ENCODE data around the gene PRELID1.
"Not testable (repeated sequence)": the region's sequence is repeated elsewhere in the genome, so short reads cannot be mapped to it uniquely, and the experiment has no call there.

The PRELID1 gene, protein sequence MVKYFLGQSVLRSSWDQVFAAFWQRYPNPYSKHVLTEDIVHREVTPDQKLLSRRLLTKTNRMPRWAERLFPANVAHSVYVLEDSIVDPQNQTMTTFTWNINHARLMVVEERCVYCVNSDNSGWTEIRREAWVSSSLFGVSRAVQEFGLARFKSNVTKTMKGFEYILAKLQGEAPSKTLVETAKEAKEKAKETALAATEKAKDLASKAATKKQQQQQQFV

DNA sequence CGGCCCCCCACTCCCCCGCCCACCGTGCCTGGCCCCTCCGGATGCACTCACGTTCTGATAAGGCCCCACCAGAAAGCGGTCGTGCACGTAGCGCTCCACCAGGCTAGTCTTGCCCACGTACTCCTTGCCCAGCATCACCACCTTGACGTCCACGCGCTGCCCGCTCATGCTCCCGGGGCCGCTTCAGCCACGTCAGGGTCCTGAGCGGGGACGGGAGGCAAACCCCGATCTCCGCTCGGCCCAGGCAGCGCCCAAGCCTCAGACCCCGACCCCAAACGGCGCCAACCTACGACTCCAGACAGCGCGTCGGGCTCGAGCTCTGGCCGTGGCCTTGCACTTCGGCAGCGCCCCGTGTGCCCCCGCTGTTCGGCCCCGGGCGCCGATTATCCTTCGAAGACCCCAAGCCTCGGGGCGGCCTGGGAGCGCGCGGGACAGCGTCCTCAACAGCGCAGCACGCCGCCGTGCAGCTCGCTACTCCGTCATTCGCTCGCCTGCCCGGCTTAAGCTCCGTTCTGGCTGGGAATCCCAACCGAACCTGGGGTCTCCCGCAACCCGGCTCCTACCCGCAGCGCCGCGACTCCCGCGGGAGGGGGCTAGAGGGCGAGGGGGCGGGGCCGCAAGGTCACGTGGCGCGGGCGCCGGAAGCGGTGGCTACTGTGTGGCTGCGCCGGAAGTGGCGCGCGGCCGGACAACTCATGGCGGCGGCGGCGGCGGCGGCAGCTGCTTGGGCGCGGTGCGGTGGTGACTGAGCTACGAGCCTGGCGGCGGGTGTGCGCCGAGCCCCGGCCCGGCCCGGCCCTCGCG, at the start of gene PRELID1, which contains the start of gene RAB24:
Gene PRELID1, plus strand, starts transcription at position 679 of the 804 bp plus-strand sequence. CDS start 187 bp downstream, outside the sequence.
Gene RAB24, minus strand, starts transcription at position 599 of the 804 bp plus-strand sequence. Its CDS starts 431 bp downstream, at position 168.
- peak; percentile 75 for DNase-seq

DNA sequence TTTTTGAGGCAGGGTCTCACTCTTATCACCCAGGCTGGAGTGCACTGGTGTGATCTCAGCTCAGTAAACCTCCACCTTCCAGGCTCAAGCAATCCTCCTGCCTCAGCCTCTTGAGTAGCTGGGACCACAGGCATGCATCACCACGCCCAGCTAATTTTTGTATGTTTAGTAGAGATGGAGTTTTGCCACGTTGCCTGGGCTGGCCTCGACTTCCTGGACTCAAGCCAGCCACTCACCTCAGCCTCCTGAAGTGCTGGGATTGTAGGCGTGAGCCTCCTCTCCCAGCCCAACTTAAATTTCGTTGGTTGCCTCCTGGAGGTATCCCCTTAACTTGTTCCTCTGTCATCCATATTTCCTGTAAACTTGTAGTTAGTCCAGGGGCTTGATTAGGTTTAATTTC, 47.3 kb upstream of the PRELID1 start:
- no peak for DNase-seq

DNA sequence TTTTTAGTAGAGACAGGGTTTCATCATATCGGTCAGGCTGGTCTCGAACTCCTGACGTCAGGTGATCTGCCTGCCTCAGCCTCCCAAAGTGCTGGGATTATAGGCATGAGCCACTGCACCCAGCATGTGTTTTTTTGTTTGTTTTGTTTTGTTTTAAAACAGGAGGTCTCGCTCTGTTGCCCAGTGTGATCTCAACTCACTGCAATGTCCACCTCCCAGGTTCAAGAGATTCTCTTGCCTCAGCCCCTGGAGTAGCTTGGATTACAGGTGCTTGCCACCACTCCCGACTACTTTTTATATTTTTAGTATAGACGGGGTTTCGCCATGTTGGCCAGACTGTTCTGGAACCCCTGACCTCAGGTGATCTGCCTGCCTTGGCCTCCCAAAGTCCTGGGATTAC, 44.9 kb upstream of the PRELID1 start:
- not testable (repeated sequence) for DNase-seq

DNA sequence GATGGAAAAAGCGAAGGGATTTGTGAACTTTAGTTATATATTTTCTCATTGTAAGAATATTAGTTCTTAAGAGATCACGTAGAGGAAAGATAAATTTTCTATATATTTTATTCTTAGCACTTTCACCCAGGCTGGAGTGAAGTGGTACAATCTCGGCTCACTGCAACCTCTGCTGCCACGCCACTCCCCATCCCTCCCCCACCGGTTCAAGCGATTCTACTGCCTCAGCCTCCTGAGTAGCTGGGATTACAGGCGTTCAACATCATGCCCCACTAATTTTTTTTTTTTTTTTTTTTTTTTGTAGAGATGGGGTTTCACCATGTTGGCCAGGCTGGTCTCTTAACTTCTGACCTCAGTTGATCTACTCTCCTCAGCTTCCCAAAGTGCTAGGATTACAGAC, 42.6 kb upstream of the PRELID1 start:
- no peak for DNase-seq

DNA sequence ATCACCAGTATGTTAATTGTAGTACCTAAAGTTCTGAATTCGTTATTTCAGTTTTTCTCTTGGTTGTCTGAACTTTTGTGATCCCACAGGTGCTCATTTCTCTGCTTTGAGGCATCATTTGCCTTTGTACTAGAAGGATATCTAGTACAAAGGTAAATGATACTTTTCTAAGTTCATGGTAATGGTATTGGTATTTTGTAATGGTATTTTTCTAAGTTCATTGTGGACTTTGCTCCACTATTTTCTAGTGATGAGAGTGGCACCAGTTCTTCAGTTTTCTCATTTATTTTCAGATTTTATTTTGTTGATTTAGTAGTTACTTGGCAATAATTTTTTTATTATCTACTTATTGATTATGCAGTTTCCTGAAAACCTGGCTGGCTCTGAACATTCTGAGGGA, 42.1 kb upstream of the PRELID1 start:
- no peak for DNase-seq

DNA sequence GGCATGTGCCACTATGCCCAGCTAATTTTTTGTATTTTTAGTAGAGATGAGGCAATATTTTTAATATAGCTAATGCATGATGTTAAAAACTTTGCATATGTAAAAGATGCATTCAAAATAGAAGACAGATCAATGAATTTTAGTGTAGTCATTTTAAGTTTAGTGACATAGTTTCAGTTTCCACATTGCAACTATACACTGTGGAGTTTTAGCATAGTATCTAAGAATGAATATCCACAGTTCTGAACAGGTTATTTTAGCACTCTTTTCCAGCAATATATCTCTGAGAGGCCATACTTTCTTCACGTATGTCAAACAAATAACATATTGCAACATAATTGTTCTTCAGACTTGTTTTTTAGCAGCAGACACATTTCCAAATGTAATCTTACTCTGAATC, 39.4 kb upstream of the PRELID1 start:
- no peak for DNase-seq

DNA sequence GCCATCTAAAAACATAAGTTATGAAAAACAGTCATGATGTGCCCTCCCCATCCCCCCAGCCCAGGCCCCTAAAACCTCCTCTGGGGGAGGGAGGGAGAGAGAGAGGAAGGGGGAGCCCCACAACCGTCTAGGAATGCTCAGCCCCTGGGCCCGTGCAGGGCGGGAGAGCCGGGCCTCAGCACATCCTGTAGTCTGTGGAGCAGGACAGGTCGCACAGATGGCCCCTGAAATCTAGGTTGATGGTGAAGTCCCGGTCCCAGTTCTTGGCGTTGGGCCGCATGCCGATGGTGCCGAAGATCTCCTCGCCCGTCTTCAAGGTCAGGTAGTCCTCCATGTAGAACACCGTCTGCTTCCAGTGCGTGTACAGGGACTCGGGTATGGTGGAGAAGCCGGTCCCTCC, 38.2 kb upstream of the PRELID1 start:
- DNase-seq: no peak

DNA sequence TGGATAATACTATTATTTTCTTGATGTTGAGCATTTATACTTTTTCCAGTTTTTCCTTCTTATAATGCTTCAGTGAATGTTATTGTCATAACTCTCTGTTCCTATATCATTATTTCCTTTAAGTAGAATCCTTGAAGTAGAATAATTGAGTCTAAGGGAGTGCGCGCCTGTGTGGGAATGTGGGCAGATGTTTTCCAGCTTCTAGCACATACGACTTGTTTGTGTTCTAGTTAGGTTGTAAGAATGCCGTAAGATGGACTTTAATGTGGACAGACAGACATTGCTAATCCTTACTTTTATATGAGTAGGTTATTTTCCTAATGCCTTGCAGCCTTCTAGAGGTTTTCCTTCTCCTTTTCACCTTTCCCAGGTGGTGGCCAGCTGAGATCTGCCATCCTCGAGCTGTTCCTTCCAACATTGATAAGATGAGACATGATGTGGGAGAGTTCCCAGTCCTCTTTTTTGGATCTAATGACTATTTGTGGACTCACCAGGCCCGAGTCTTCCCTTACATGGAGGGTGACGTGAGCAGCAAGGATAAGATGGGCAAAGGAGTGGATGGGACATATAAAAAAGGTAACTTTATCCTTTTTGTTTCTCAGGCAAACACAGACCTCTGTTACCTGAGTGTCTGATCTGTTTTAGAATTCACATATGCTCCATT, 34.2 kb upstream of the PRELID1 start:
- DNase-seq: no peak

DNA sequence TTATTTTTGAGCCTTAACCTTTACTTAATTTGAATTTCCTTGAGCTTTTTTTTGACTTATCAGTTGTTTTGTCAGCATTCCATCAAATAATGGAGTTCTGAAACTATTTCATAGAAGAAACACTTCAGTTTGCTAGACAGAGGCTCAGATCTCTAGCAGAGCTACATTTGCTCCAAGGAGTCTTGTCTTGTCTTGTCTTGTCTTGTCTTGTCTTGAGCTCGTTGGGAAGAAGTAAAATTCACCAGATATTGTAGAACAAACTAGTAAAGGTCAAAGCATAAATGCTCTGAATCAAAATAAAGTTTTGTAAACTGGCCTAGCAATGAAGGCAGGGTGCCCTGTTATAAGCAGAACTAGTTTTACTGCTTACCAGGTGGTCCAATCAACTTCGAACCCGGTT, 33.6 kb upstream of the PRELID1 start:
- DNase-seq: no peak

DNA sequence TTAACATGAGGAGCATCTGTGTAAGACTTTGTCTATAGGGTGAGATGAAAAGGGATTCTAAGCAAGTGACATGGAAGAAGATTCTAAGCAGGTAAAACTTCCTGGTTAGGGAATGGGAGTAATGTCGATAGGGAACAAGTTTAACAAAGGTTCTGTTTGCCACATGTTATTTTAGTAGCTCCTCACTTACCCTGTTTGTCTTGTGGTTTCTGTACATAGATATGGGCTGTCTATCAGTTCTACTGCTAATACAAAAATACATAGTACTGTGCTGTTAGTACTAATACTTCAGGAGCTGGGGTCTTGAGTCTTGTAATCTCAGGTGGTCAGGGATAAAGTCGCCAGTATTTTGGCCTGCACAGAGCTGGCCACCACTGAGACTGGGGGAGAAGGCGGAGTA, 32.9 kb upstream of the PRELID1 start:
- DNase-seq: no peak

DNA sequence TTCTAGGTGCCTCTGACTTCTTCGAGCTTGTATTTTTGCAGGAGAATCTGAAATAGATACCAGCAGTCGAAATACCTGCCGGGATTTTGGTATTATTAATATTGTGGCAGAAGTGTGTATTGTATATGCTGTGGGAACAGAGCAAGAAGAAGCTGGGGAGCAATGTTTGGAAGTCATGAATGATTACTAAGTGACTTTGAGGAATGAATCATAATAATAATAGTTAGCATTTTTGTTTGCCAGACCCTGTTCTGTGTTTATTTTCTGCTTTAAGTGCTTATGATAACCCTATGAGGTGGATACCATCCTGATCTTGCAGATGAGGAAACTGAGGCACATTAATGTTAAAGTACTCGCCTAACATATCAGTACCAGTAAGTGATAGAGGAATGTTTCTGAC, 32.5 kb upstream of the PRELID1 start:
- no peak for DNase-seq

DNA sequence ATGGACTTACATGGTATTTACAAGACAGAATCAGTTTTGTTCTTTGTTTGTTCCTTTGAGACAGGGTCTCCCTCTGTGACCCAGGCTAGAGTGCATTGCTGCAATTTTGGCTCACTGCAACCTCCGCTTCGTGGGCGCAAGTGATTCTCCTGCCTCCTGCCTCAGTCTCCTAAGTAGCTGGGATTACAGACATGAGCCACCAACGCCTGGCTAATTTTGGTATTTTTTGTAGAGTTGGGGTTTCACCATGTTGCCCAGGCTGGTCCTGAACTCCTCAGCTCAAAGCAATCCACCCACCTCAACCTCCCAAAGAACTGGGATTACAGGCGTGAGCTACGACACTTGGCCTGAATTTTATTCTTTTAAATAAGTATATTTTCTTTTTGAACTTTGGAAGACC, 27.7 kb upstream of the PRELID1 start:
- no peak for DNase-seq

DNA sequence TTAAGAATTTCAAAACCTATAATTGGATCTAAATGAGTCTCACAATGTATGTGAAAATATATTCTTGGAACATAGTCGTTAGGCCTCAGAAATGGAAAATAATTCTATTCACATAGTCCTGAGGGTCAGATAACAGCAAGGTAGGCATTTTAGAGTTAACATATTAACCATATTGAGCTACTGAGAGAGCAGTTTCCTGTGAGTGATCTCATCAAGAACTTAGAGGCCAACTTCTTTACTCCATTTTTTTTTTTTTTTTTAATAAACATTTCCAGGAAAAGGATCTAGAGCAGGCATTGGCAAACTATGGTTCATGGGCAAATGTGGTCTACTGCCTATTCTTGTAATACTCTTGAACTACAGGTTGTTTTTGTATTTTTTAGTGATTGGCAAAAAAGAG, 26.7 kb upstream of the PRELID1 start:
- no peak for DNase-seq

DNA sequence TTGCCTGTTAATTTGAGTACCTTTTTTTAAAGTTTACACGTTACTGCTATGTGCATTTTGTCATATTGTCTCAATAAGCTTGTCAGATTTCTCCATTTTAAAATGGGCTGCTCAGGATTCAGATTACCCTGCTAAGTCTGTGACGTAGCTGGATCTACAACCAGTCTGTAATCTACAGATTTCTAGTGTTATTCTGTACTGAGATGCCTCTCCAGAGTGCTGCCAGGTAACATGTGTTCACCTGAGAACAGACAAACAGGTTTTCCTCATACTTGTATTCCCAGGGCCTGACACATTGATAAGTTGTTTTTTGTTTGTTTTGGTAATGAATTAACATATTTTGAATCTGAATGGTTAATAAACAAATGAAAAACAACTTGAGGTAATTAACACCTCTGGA, 15.4 kb upstream of the PRELID1 start:
- no peak for DNase-seq

DNA sequence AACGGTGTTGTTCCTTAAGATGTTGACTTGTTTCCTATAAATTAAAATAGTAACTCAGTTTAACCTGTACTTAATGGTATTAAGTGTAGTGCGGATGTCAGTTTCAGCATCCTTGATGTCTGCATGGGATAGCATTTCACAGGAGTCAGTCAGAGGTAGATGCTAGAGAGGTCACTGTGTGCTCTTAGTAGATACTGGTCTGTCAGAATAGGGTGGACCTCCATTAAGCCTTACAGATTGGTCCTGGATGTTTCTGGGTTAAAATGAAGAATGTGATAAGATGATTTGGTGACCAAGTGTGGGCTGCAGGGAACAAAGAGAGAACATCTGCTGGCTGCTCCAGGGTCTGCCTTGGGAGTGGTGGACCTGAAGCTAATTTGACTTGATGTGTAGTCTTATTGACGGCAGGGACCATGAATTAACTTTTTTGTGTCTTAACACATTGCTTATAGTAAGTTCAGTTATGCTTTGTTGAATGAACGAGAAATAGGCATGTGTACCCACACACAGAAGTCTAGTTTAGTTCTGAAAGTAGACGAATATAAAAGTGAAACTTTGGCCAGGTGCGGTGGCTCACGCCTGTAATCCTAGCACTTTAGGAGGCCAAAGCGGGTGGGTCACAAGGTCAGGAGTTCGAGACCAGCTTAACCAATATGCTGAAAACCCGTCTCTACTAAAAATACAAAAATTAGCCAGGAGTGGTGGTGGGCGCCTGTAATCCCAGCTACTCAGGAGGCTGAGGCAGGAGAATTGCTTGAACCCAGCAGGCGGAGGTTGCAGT, 12.6 kb upstream of the PRELID1 start:
- no peak for DNase-seq

DNA sequence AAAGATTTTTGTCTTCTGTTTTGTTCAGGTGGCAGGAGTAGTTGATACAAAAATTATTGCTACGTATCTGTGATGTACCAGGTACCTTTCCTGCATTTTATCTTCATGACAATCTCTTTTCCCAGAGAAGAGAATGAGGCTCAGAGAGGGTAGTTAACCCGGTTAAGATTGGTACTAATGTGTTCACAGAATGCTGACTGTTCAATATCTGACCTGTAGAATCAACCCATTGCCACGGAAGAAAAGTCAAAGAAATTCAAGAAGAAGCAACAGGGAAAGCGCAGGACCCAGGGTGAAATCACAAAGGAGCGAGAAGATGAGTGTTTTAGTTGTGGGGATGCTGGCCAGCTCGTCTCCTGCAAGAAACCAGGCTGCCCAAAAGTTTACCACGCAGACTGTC, 11.9 kb upstream of the PRELID1 start:
- DNase-seq: no peak

DNA sequence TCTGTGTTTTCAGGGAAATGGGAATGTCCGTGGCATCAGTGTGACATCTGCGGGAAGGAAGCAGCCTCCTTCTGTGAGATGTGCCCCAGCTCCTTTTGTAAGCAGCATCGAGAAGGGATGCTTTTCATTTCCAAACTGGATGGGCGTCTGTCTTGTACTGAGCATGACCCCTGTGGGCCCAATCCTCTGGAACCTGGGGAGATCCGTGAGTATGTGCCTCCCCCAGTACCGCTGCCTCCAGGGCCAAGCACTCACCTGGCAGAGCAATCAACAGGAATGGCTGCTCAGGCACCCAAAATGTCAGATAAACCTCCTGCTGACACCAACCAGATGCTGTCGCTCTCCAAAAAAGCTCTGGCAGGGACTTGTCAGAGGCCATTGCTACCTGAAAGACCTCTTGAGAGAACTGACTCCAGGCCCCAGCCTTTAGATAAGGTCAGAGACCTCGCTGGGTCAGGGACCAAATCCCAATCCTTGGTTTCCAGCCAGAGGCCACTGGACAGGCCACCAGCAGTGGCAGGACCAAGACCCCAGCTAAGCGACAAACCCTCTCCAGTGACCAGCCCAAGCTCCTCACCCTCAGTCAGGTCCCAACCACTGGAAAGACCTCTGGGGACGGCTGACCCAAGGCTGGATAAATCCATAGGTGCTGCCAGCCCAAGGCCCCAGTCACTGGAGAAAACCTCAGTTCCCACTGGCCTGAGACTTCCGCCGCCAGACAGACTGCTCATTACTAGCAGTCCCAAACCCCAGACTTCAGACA, 9.6 kb upstream of the PRELID1 start:
- no peak for DNase-seq

DNA sequence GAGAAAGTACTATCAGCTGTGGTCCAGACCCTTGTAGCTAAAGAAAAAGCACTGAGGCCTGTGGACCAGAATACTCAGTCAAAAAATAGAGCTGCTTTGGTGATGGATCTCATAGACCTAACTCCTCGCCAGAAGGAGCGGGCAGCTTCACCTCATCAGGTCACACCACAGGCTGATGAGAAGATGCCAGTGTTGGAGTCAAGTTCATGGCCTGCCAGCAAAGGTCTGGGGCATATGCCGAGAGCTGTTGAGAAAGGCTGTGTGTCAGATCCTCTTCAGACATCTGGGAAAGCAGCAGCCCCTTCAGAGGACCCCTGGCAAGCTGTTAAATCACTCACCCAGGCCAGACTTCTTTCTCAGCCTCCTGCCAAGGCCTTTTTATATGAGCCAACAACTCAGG, 9.0 kb upstream of the PRELID1 start:
- no peak for DNase-seq

DNA sequence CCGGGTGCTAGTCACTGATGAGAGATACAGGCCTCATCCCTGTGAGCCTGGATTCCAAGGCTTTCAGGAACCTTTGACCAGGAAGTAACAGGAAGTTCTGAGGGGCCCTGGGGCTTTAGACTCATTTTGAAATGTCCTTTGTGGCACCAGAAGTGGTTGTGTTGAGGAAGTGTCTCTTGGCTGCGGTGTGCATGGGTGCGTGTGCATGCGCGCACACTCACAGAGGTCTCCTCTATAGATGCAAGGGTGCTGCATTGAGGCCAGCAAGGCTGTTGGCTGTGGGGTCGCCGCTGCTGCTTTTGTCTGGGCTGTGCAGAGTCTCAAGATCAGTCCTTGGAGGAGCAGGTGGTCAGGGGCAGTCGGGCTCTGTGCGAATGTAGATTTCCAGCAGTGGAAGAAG, 7.7 kb upstream of the PRELID1 start:
- no peak for DNase-seq

DNA sequence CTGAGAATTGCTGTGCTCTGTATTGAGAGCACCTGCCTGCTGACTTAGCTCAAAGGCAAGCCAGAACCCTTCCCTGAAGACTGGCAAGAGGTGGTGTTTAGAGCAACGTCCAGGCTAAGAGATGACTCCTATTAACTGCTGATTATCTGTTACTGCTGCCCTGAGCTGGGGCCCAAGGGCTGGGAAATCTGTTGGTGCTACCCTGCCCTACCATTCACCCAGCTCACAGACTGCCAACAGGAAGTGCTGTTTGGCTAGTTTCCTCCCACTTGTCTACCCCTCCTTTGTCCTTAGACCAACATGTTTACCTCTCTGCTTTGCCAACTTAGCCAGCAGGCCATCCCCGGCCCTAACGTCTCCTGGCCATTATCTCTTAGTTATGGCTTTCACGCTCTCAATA, 7.0 kb upstream of the PRELID1 start:
- no peak for DNase-seq

DNA sequence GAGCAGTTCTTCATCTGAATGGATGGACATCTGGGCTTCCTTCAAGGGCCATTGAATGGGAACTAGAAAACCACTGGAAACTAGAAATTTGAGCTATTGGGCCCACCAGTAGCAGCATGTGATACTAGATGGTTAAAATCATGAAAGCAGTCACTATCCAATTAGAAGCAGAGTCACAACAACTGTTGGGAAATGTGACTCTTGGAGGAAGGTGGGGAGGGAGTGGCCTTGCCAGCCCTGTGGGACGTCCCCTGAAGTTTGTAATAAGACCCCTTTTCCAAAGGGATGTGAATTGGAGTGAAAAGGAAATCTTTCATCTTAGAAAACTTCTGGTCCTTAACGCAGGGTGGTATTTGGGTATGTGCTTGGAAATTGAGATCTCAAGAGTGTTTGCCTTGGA, 5.7 kb upstream of the PRELID1 start:
- DNase-seq: no peak

DNA sequence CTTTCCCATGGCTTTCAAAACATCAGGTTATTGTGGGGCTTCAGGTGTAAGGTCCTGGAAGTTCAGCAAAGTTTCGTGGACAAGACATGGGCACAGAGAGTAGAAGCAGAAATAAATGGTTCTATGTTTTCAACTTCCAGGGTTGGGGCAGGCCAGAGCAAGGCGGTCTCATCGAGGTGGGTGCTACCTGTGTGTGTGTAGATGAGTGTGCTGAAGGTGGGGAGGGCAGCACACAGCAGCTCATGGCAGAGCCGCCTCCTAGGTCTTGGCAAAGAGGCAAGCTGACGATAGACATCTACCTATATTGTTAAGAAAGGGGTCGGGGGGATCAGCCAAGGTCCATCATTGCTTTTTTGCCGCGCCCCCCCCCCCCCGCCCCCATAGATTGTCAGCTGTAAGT, 3.9 kb upstream of the PRELID1 start:
- no peak for DNase-seq

All from NCI-H2171 (cell line).